ENCODE data around the gene VWC2L.

Gene VWC2L

DNA sequence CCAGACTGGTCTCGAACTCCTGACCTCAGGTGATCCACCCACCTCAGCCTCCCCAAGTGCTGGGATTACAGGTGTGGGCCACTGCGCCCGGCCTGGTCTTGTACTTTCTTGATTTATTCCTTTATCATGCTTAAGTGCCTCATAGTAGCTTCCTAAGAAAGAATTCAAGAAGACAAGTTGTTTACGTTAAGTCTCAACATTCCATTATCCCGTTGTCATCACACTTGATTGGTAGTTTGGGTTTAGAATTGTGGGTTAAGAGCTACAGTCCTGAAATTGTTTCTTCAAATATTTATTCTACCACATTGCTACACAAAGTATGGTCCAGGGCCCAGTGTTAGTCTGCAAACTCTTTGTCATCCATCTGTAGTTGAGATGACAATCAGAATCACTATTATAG lies 194.0 kb downstream of the VWC2L start:
- no peak for DNase-seq

DNA sequence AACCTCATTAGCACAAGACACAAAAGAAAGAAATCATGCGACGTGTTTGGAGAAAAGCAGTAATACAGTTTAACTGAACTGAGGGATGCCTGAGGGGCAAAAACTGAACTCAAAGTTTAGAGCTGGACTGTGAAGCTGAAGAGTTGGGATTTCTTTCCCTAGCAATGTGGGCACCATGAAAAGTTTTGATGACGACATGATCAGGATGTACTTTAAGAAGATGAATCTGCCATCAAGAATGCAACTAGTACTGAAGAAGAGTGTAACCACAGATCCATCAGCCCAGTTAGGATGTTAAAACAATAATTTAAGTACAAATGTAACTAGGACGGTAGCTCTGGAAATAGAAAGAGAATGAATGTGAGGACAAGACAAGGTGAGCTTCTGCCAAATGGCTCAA lies 196.2 kb downstream of the VWC2L start:
- no peak for DNase-seq

DNA sequence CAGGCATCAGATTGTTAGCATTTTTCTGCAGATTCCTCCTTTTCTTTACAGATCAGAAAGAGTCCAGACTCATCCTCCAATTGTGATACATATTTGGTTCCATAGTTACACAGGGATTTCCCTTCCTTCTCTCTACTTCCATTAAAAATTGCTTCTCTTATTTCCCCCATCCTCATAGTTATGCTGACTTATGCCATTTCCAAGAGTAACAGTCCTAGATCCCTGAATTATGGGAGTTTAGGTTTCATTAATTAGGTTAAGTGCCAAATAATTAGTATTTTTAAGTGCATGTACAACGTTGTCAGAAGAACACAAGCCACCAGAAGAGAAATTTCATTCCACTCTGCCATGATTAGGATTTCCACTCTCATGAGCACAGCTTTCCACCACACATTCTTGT lies 200.2 kb downstream of the VWC2L start:
- no peak for DNase-seq

DNA sequence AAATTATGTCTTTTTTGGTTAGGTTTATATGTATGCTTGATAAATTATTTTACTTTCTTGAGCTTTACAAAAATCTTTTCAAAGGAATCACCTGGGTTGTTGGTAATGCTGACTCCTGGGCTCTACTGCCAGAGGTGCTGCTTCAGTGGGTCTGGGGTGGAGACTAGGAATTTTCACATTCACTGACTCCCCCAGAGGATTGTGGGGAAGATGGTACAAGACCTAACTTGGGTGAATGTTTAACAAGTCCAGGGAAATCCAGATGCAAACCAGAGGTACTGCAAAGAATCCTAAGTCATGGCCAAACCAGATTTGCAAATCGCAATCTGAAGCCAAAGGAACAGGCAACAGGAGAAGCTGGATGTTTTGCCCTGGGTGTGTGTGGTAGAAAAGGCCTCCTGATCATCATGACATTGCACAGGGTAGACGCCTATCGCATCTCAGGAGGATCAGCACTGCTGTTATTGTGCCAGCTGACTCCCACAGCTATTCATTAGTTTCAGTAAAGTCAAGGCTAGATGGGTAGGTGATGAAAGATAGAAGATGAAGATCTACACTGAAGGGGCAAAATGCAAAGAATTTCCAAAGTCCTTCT lies 213.4 kb downstream of the VWC2L start:
- DNase-seq: no peak

DNA sequence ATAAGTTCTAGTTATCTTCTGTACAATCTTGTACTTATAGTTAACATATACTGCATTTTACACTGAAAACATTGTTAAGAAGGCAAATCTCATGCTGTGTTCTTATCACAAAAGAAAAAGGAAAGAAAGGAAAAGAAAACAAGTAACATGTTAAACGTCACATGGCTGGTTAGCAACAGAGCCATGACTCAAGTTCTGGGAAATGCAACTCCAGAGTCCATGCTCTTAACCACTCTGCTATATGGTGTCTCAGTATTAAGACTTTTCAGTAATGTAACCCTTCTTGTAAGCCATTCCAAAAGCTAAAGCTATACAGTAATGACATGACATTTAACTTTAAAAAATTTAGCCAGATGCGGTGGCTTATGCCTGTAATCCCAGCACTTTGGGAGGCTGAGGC lies 217.2 kb downstream of the VWC2L start:
- no peak for DNase-seq

Measured in CD4-positive, alpha-beta T cell treated with Interleukin-1 beta for 1 hour (primary cell).